Putamen (tissue), 1 donor: Measurements from ENCODE around the gene PEX10.

Source experiments
- DNase-seq: peaks from one replicate; pipeline ENCODE4 v3.0.0-alpha.2; 2016; ENCODE audit warnings: low spot score

The PEX10 gene

DNA sequence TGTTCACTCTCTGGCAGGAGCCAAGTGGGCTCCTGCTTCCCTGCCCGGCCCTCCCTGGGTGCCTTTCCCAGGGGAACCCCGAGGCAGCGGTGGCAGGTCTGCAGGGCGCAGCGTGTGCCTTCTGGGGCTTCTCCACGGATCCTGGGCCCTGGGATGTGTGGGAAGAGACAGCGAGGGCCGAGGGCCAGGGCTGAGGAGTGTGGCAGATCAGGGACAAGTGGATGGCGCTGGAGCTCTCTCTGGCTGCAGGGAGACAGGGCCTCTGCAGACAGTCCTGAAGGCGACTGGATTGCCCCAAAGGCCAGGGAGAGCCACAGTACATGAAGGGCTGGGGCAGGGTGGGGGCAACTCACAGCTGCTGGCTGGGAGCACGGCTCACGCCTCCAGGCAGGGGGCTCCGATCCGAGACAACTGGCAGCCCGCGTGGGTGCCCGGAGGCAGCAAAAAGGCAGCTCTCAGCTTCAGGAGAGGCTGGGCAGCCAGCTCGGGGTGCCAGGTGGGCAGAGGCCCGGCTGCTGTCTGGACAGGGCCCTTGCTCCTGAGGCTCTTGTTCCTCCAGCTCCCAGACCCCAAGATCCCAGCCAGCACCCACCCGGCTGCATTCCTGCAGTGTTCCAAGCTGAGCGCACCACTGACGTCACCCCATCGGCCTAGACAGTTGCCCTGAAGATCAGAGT lies 37.0 kb downstream of the PEX10 start:
- DNase-seq: no peak

DNA sequence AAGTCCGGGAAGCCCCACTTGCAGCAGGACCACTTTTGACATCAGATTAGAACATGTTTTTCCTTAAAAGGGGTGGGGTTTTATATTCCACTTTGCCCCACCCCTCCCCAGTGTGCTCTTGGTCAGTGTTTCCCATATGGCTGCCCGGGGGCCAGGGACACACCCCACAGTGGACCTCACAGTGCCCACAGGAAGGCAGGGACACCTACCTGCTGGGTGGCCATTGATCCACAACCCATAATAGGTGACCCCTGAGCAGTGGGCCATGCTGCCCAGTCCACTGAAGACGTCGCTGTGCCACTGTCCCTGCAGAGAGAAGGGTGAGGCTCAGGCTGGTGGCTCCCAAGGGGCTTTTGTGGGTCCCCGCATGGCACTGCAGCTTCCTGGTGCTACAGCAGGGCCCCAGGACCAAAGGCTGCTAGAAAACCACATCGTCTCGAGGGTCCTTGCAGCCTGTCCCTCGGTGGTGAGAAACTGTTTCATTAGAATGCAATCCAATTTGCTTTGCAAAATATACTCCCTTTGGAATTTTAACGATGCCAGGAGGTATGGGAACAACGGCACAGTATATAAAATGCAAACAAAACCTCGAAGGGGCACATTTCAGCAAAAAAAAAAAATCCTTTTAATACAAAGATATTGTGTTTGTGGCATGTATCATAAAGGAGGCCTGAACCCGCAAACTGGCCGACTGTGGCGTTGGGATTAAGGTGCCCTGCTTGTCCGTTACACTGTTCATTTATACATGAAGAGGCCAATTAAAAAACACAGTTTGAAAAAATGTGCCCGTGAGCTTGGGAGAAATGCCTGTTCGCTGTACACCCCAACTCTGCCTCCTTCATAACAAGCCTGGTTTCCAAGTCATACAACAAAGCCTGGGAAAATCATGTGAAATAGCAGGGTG lies 37.9 kb downstream of the PEX10 start:
- no peak for DNase-seq

DNA sequence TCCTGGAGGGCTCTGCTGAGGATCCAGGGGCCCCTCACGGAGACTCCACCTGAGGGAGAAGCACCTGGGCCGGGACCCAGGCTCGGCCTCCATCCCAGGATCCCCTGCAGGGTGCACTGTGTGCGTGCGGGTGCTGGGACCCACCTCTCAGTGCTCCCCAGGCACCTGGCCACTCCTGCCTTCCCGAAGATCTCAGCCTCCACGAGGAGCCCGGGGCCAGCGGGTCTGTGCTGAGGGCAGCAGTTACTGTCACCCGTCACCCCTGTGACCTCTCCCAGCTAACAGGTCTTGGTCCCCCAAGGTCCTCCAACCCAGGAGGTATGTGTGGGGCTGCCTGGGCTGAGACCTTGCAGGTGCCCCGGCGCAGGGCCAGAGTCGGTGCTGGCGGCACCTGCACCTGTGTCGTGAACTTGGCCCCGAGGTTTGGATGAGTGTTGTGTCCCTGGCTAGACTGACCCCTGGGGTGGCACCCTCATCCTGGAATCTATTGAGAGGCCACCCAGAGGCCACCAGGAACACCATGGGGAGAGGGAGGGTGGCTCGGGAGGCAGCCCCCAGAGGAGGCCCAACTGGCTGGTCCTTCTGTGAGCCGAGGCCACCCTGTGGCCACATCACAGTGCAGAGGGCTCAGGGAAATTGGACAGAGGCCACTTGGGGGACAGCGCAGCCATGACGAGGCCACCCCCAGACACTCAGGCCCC lies 38.7 kb downstream of the PEX10 start:
- DNase-seq: no peak

DNA sequence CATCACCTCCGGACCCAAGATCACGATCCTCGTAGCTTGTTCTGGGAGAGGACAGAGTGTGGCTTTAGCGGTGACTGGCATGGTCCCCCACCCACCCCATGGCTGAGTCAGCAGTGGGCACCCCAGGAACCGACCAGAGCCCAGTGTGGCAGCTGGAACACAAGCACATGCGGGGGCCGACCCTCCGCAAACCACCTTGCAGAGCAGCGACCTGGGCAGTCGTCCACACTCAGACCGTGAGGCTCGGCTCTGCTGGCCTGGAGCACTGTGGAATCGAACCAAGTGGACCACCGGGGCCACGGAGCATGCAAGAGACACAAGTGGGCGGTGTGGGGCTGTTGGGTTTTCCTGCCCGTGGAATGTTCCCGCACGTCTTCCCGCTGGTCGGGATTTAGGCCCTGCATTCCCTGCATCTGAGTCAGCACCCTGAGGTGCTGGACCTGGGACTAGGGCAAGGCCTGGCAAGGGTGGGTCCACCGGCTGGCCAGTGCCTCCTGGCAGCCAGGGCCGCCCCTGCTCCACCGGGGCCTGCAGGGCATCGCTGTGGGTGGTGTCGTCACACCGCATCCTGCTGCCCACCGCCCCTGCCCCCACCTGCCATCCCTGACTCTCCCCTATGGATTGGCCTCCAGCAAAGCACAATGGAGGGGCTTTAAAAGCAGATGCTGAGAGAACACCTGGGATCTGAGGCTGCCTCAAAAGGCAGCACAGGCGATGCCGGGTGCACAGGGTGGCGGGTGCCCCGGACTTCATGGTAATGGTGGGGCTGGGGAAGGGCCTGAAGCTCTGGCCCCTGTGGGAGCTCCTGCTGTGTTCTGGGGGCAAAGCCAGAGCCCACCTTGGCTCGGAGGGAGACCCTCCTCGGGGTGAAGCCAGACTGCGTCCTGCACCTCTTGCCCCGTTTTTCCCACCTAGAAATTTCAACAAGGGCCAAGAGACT lies 39.5 kb downstream of the PEX10 start:
- DNase-seq: no peak

DNA sequence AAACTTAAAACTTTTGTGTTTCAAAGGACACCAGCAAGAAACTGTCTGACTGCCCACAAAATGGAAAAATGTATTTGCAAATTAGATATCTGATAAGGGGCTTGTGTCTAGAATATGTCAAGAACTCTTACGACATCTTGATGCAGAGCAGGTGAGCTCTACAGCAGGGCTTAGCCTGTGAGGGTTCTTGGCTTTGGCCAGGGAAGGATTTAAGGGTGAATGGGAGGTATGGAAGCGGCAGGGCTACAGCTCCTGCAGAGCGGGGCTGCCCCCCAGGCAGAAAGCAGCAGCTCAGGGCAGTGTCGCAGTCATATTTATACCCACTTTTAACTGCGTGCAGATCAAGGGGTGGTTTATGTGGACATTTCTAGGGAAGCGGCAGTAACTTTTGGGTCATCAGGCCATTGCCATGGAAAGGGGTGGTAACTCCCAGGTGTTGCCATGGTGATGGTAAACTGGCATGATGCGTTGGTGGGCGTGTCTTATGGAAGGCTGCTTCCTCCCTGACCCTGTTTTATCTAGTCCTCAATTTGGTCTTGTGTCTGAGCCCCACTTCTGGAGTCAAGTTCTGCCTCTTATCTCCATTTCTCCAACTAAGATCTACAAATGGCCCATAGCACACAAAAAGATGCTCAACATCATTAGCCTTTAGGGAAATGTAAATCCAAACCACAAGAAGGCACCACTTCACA lies 44.2 kb downstream of the PEX10 start:
- DNase-seq: no peak

DNA sequence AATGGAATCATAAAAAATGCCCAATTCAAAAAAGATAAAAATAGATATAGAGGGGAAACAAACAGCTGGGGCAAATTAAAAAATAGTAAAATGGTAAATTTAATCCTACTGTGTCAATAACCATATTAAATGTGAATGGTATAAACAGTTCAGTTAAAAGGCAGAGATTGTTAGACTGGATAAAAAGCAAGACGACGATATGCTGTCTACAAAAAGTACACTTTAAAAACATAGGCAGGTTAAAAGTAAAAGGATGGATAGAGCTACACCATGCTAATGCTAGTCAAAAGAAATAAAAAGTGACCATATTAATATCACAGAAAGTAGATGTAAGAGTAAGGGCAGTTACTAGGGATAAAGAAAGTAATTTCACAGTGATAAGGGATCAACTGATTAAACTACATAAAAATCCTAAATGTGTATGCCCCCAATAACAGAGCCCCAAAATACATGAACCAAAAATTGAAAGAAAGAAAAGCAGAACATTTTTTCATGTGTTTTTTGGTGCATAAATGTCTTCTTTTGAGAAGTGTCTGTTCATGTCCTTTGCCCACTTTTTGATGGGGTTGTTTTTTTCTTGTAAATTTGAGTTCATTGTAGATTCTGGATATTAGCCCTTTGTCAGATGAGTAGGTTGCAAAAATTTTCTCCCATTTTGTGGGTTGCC lies 48.4 kb downstream of the PEX10 start:
- no peak for DNase-seq

DNA sequence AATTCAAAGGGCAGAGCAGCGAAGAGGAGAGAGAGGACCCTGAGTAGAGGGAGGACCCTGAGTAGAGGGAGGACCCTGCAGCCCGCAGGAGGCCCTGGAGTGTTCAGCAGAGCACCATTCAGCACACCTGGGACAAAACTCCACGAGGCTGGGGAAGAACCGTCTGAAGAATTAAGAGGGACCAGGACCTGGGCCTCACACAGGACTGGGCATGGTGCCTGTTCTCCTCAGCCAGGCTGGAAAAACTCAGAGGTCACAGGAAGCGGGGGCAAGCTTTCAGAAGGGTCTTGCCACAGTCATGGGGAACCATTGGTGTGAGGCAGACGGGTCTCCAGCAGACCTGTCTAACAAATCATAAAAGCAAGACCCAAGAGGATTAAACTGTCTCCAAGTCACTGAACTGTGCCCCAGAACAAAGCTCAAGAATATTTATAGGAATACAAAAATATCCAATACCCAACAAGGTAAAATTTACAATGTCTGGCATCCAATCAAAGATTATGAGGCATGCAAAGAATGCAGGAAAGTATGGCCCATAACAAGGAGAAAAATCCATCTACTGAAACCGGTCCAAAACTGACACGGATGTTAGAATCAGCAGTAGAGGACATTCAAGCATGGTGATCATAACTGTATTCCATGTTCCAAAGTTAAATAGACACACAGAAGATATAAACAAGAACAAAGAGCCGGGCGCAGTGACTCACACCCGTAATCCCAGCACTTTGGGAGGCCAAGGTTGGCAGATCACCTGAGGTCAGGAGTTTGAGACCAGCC lies 51.6 kb downstream of the PEX10 start:
- no peak for DNase-seq

DNA sequence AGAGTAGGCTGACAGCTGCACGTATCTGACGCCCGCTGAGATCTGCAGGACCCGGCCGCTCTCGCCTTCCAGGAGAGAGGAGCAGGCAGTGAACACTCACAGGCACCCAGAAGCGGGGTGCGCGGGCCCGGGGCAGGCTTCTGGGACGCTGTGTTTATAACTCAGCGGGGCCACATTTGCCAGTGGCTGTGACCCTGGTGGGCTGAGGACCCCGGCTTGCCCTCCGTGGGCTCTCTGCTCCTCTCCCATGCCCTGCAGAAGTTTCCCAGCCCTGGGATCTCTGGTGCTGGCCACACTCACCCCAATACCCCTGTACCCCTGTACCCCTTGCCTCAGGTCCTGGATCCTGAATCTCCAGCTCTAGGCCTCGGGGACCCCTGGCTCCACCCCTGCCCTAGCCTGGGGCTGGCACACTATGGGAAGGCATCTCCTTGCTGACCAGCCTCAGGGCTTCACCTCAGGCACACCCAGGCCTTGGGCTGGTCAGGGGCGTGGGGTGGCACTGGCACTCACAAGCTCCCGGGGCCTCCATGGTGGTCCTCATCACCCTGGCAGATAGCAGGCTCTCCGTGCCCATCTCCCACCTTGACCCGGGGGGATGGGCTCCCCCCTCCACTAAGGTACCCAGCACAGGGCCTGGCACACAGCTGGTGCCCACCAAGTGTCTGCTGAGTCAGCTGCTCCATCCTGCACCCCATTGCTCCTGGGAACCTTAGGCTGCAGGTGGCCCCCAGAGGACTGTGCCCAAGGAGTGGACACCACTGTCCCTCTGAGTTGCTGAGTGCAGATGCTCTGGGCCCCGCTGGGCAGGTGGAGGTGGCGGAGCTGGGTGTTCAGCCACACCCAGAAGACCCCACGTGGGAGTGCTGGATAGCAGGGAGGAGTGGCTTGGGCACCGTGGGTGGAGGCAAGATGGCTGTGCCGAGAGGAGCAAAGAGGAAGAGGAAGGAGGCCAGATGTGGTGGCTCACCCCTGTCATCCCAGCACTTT lies 53.4 kb downstream of the PEX10 start:
- no peak for DNase-seq

DNA sequence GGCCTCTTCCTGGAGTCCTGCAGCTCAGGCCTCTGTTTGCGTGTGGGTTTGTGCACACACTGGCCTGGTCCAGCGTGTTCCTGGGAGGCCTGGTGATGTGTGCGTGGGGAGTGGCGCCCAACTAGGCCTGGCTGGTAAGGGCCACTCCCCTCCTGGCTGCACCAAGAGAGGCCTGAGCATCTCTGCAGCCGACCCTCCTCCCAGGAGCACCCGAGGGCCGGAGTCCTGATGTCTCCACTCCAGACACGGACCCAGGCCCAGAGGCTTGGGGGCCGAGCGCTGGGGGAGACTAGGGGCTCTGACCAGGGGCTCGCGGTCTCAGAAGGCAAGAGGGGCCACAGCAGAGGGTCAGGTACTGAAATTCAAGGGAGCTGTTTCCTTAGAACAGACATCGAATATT lies 54.3 kb downstream of the PEX10 start:
- DNase-seq: no peak

DNA sequence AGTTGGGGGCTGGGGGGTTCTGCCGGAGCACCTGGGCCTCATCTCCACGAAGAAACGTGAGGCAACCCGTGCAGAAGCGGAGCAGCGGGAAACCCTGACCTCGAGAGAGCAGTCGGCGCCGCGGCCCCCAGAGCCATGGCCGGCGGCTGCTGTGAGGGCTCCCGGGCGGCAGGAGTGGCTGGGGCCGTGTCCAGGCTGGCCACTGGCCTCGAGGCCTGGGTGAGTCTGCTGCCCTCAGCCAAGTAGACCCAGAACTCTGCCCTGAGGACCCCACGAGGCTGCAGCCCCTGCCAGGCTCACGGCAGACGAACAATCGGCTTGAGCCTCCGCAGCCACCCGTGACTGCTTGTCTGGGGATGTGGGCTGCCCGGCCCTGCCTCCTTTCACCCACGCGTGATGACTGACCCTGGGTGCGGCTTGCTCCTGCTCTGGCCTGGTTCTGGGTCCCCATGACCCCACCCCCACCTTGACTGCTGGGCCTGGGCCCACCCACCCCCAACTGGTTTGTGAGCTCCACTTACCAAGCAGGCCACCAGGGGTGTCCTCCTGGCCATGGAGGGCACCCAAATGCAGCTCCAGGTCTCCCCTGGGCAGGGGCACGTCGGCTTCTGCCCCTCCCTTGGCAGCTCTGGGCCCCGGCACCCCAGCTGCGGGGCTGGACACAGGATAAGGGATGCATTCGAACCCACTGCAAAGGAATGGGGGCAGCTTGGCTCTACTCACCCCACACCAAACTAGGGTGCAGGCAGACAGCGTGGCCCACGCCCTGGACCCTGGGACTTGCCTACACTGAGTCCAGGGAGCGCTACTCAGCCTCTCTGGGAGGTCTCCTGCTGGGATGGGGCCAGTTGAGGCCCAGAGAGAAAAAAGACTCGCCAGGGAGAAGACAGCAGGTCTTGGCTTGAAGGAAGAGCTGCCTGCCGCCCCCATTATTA lies 55.2 kb downstream of the PEX10 start:
- no peak for DNase-seq

DNA sequence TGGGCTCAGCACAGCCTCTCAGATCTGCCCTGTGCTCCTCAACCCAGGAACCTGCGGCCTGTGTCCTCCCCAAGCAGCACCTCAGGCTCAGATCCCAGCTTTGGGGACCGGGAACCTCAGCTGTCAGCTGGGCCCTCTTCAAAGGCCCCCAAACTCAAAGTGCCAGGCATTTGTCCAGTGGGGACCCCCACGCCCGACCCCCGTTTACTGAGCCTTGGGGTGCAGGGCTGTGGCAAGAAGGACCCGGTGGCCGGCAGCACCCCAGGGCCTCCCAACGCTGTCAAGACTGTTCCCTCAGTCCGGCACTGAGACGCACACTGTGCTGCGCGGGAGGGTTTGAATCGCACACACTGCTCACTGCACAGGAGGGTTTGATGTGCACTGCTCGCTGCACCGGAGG lies 56.0 kb downstream of the PEX10 start:
- DNase-seq: no peak

DNA sequence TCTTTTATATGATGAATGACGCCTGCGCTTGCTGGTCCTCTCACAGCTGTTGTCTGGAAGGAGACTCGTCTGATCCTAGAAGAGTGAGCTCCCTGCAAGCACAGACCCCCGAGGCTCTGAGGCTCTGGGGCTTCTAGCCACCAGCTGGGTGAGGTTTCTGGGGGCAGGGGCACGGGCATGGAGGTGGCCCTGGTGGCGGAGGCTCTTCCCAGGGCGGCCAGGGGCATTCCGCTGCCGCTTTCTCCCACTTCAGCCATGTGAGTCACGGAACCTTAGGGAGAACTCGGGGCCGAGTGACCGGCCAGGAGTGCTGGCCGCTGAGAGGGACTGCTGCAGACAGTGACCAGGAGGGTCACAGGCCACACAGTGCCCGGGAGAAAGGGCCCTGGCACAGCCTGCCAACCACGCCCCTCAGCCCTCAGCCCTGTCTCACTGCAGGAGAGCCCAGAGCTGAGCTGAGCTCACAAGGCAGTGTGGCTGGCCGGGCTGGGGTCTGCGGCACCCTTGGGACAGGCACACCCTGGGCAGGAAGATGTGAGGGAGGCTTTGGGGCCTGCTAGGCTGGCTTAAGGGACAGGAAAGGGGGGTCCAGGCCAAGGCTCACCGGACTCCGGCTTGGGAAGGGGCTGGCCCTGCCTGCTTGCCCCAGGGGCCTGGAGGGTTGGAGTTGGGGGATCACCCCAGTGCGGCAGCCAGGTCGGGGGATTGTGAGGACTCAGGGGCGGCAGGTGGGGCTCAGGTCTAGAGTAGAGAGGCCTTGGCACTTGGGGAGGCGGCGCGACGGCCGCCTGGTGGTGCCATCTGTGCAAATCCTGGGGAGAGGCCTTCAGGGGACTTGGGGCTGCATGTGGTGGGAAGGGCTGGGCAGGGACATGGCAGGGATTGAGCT lies 56.7 kb downstream of the PEX10 start:
- no peak for DNase-seq

DNA sequence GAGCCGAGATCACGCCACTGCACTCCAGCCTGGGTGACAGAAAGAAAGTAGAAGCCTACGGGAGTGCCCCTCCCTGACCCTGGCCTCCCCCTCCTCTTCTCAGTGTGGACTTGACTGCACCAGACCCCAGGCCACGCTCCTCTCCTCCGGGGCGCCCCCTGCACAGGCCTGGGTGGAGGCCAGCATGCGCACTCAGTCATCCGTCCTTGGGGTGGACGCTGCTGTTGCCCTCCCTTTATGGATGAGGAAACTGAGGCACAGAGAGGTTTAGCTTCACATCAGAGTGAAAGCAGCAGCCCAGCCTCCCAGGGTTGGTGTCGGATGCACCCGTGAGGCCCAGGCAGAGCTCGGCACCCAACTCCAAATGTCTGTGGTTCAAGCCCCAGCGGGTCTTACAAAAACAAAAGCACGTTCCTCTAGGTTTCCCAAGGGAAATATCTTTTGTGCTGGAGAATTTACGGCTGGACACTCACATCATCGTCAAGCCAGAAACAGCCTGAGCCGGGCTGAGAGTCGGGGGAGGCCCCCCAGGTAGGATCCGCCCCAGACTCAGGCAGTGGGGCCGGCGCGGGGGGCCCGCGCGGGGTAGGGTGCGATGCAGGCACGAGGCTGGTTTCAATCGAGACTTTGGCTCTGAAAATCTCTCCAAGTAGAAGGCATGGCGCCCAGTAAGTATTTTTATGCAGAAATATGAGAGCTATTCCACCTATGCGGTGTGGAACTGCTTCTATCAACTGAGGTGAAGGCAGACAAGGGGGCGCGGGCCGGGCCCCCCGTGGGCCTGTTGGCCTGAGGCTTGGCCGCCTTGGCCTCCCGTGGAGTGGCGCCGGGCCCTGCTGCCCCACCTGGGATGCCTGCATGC lies 57.6 kb downstream of the PEX10 start:
- no peak for DNase-seq
